OCI-LY3 (cell line): ENCODE results near the gene MICALL2.

Experiments
- CTCF ChIP-seq: fragments of 200-600, 300-600 bp; sonication (generic); IDR thresholded peaks from 2 replicates; pipeline ENCODE4 v1.5.1; 2014; ENCODE audit warnings: antibody characterized with exemption, low read length, low read depth
- EZH2phosphoT487 ChIP-seq: fragments of 200-600 bp; shearing (Covaris generic); IDR thresholded peaks from 2 replicates; pipeline ENCODE4 v1.6.1; 2018; ENCODE audit warnings: antibody characterized with exemption, mixed run types, low read depth

GRCh38 chr7:1500064-1500807 is 41.0 kb upstream of the MICALL2 start:
- TF ChIP-seq CTCF (no peak), EZH2phosphoT487 (no peak)
